COLO668 (cell line): Measurements from ENCODE around the gene GIPC2.
"Not testable (repeated sequence)": the region's sequence is repeated elsewhere in the genome, so short reads cannot be mapped to it uniquely, and the experiment has no call there.

Experiments
- DNase-seq: peaks from one replicate; lab custom pipeline; 2025; ENCODE audit not compliant: unreplicated experiment; lab: John Stamatoyannopoulos, UW

The GIPC2 gene

DNA sequence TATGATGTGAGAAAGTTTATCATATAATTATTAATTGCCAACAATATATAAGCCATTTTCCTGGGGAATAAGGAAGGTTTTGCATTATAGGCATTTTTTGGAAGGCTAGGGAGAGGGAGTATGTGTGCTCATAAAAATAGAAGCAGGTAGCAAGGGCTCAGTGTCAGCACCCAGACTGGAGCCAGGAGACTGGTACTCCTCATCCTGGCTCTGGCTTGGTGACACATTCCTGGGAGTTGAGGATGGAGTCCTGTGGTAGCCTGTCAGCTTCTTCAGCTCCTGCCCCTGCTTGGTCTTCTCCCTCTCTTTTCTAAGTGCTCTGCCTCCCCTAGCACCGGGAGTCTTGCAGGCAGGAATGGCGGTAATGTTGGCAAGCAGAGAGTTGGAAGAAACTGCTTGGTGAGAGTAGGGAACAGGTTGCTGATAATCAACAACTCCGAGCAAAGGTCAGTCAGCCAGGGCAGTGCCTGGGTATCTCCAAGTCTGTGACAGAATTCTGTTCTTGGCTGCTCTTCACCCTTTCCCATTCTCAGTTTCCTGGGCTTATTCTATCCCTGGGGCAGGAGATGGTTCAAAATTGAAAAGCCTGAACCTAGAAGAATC lies 23.0 kb downstream of the GIPC2 start:
- no peak for DNase-seq

DNA sequence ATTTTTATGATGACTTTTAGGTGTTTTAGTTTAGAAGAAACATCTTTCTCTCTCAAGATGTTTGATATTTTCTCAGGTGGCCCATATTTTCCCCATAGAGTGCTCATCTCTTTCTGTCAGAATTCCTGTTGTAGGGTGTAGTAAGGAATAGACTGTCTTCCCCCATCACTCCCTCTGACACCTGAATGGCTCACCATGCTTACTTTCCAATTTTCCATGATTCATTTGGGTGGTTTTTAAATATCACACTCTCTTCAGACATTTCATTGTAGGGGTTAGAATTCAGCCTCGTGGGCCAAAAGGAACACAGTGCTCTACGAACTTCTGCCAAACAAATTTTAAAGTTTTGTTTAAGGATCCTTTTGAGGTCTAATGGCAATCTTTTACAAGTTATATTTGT lies 24.0 kb downstream of the GIPC2 start:
- DNase-seq = no peak

DNA sequence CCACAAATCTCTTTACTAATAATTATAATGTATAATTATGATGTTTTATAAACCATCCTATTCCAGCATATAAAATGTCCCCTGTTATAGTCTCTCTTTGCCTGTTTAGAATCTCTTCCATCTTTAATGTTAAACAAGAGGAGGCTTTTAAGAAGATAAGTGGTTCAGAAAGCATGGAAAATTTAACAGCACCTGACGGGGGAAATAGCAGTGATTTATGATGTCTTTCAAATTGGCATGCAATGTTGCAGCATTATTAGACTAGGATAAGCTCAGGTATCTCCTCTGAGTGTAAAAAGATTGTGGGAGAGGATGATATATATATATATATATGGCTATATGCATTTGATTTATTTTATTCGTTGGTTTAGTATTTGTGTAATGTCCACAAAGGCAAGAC lies 24.4 kb downstream of the GIPC2 start:
- DNase-seq = no peak

DNA sequence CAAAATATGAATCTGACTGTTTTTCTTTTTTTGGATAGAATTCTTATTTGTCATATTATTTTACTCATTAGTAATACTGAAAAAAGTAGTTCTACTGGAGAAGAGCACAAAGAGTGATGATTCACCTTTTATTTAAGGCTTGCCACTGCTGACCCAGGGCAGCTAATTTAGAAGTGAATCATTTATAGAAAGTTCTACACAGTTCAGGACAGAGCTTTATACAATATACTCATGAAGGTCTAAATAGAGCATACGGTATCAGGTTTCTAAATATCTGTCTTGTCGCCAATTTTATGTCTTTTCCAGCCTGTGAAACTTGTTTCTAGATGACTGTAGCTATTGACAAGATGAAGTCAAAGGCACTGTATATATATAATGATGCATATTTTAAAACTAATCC lies 25.0 kb downstream of the GIPC2 start:
- DNase-seq = no peak

DNA sequence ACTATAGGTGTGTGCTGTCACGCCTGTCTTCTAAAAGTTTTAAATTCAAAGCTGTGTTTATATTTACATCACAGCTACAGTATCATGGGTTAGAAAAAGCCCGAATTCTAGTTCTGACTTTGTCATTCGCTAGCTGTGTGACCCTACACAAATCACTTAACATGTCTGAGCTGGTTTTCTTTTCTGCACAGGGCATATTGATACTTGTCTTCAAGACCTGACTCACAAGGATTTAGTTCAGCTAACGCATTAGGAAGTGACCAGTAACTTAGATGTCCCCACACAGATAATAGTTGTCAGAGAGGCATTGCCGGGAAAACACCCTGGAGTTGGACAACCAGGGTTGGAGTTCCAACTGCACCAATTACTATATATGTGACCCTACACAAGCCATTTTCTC lies 25.9 kb downstream of the GIPC2 start:
- DNase-seq = no peak

- no peak for DNase-seq
These were observed 26.4 kb downstream of the GIPC2 start for GRCh38 chr1:78072216-78072615.

DNA sequence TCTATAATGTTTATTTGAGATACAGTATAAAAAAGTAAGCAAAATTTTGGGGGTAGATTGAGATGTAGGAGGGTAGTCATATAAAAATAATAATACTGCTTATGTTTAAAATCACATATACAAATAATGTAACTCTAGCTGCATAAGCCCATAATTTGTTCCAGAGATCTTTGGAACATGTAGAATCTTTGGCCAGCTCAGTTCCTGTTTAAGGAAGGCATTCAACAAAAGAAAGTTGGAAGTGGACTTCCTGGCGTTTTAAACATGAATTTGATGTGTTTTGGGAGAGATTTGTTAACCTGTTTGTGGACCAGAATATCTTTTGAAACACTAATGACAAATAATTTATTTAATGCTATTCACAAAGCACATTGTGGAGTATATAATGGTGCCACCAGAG lies 27.7 kb downstream of the GIPC2 start:
- no peak for DNase-seq

- no peak for DNase-seq
These were observed 29.9 kb downstream of the GIPC2 start for GRCh38 chr1:78075621-78076020.

DNA sequence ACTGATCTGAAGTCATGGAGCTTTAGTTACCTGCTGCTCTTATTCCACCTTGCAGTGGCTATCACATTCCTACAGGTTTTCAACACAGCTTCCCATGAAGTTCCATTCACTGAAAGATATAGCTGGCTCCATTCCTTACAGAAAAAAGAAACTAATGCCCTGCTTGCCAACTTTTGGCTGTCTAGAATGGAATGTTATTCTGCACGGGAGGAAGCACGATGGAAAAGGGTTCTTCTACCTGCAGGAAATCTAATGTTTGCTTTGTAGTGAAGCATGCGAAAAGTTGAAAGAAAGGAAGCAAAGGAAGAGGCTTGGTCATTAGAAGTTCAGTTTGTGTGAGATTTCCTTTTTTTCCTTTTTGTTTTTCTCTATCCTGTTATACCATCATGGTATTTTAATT lies 32.6 kb downstream of the GIPC2 start:
- DNase-seq = no peak

DNA sequence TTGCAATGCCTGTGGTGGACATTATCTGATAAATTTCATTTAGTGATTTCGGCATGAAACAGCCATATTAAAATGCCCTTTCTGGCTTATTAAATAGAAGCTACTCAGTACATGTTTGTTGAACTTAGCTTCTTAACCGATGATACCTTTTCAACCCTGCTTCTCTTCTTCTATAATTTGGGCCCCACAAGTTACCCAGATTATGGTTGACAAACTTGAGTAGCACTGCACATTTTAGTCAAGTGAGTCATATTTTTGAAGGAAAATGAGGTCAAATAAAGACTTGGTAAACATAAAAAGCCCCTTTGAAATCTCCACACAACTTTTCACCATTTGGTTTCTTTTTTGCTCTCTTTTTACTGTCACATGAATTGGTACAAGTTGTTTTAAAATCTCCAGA lies 33.8 kb downstream of the GIPC2 start:
- DNase-seq = no peak

- DNase-seq = no peak
These were observed 35.0 kb downstream of the GIPC2 start for GRCh38 chr1:78080767-78081166.

DNA sequence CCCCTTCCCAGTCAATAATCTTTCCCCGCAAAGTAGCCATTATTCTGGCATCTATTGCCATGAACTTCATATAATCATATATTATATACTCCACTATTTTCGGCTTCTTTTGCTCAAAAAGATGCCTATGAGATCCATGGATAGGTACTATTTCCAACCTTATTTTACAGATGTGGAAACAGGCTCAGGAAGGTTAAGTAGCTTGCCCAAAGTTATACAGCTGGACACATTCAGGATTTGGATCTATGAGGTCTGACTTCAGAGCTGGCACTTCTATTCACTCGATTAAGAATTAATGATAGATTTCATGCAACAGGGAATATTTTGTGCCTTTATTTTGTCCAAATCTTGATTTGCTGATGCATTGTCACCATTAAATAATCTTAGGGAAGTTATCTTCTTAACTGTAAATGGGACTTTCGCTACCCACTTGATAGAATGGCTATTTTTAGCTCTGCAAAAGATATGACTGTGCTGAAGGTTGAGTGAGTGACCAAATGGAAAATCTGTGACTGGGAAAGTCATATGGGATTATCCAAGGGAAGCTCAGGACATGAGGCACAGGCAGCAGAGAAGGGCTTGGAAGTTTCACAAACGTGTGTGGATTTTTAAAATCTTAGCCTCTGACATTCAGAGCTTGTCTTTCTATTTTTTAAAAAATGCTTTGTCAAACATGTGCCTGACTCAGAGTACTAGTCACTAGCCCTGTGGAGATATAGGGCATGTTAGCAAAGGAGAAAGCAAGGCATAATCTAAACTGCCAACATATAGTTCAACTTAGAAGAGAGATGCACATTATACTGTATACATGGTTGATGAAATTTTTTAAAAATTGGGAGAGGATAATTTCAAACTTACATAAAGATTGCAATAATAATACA lies 36.5 kb downstream of the GIPC2 start:
- DNase-seq = no peak

GRCh38 chr1:78084639-78085038 lies 38.9 kb downstream of the GIPC2 start:
- not testable (repeated sequence) for DNase-seq

DNA sequence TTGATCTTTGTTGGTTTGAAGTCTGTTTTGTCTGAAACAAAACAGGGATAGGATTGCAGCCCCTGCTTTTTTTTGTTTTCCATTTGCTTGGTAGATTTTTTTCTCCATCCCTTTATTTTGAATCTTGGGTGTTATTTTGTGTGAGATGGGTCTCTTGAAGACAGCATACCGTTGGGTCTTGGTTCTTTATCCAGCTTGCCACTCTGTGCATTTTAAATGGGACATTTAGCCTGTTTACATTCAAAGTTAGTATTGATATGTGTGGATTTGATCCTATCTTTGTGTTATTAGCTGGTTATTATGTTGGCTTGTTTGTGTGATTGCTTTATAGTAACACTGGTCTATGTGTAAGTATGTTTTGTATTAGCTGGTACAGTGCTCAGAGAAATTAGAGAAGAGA lies 40.9 kb downstream of the GIPC2 start:
- DNase-seq = no peak

DNA sequence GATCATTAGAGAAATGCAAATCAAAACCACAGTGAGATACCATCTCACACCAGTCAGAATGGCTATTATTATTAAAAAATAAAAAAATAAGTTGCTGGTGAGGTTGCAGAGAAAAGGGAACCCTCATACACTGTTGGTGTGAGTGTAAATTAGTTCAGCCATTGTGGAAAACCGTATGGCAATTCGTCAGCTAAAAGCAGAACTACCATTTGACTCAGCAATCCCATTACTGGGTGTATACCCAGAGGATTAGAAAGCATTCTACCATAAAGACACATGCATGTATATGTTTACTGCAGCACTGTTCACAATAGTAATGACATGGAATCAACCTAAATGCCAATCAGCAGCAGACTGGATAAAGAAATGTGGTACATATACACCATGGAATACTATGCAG lies 42.2 kb downstream of the GIPC2 start:
- no peak for DNase-seq

GRCh38 chr1:78088486-78088885 lies 42.7 kb downstream of the GIPC2 start:
- DNase-seq = no peak

DNA sequence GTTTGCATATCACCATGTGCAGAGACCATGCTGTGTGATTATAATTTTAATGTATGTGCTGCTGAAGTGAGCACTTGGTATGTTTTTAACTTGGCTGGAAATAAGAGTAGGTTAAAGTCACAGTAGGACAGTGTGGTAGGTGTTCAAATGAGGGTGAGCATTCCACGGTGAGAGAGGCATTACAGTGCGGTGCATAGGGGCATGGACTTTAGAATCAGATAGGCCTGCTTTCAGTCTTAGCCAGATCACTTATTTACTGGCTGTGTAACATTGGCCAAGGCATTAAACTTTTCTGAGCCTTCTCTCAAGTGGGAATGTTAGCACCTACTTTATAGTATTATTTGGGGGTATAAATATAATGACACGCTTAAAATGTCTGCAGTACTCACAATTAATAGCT lies 43.2 kb downstream of the GIPC2 start:
- no peak for DNase-seq

DNA sequence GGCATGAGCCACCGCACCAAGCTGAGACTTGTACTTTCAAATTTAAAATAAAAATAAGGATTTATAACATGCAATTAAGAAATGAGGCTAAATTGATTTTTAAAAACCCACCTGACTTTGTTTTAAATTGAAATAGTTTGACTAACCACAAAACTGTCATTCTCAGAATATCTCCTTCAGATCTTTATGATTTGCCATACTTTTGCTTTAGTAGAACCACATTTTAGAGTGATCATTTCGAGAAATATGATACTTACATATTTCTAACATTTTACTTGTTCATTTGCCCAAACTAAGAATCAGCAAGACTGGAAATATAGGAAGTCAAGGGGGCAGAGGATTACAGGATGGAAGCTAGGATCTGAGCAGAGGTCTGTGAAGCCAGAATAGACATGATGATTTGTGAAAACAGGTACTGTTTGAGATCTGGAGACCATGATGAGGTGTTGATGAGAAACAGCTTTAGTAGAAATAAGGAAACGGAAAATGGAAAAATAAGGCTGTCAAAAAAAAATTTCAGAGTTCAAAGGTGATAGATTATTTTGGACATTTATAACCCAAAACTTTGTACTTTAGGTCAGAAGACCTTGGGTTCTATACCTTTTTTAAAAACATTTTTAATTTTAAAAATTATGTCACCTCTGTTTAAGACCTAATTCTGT lies 44.8 kb downstream of the GIPC2 start:
- DNase-seq = no peak

- no peak for DNase-seq
These were observed 45.5 kb downstream of the GIPC2 start for GRCh38 chr1:78091215-78091813.

DNA sequence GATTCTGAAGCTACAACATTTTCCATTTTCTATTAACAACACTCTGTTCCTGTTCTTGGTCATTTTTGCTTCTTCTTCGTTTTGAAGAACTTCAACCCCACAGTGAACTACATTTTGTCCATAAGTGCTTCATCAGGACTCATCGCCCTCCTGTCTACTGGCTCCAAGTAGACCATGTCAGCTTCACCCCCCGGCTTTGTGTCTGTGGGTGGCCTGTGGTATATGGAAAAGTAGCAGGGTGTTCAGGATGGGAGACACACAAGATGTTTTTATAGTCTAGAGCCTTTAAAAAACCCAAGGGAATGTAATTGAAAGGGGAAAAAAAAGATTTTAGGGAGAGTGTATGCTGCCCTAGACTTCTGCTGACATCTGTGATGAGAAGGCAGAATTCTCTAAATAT lies 46.1 kb downstream of the GIPC2 start:
- DNase-seq = no peak

- no peak for DNase-seq
These were observed 46.9 kb downstream of the GIPC2 start for GRCh38 chr1:78092643-78093042.

- DNase-seq = no peak
These were observed 47.8 kb downstream of the GIPC2 start for GRCh38 chr1:78093560-78093959.
